Spleen (tissue), 11 donors: ENCODE results near the gene KIFAP3. TPM values are rescaled to one million over a fixed set of nuclear protein-coding genes. Genes with fewer than 3 reads are reported as not detected.

Experiments used
- DNase-seq: peaks from one replicate; pipeline ENCODE4 v3.0.0-alpha.2; 2020
- H3K27ac ChIP-seq, 8 donors: fragments of 200-600 bp; sonication (generic) in 7 of 8; 1 replicate in 4 of 8; 2 replicates in 4 of 8; pipeline versions ENCODE4 v1.5.0 to v1.8.0; 2016 to 2021; ENCODE audit warnings: inconsistent platforms in 4 of 8, mild to moderate bottlenecking in 4 of 8, moderate library complexity in 1 of 8
- H3K27me3 ChIP-seq, 7 donors: fragments of 200-600 bp; sonication (generic) in 6 of 7; replicated peaks in 1 of 7; 1 replicate in 4 of 7; 2 replicates in 3 of 7; pipeline versions ENCODE4 v1.5.0 to v1.8.0; 2016 to 2021; ENCODE audit warnings: inconsistent platforms in 3 of 7, mild to moderate bottlenecking in 1 of 7
- H3K36me3 ChIP-seq, 6 donors: fragments of 200-600 bp; sonication (generic) in 5 of 6; 1 replicate in 4 of 6; 2 replicates in 2 of 6; pipeline versions ENCODE4 v1.5.0 to v1.8.0; 2016 to 2021; ENCODE audit warnings: inconsistent platforms in 2 of 6
- H3K4me1 ChIP-seq, 6 donors: fragments of 200-600 bp; sonication (generic) in 5 of 6; 1 replicate in 3 of 6; 2 replicates in 3 of 6; pipeline versions ENCODE4 v1.5.0 to v1.8.0; 2016 to 2021; ENCODE audit warnings: inconsistent platforms in 3 of 6
- H3K4me3 ChIP-seq, 8 donors: fragments of 200-600 bp; sonication (generic) in 7 of 8; 1 replicate in 4 of 8; 2 replicates in 4 of 8; pipeline versions ENCODE4 v1.5.0 to v1.8.0; 2016 to 2021; ENCODE audit warnings: inconsistent platforms in 4 of 8, mild to moderate bottlenecking in 4 of 8, moderate library complexity in 2 of 8
- H3K9me3 ChIP-seq, 8 donors: fragments of 200-600 bp; sonication (generic) in 7 of 8; 1 replicate in 4 of 8; 2 replicates in 4 of 8; pipeline versions ENCODE4 v1.5.0 to v1.8.0; 2016 to 2021; ENCODE audit warnings: inconsistent platforms in 4 of 8
- POLR2A ChIP-seq, 3 donors: fragments of 450-650 bp; IDR thresholded peaks; one replicate each; pipeline ENCODE4 v1.5.1; 2017; ENCODE audit warnings: antibody characterized with exemption in 3 of 3, mild to moderate bottlenecking in 1 of 3
- POLR2AphosphoS5 ChIP-seq, 3 donors: sonication (generic); formaldehyde crosslinking; IDR thresholded peaks; one replicate each; pipeline ENCODE4 v1.5.1; 2017; ENCODE audit warnings: antibody characterized with exemption in 3 of 3
- WGBS, 5 donors: extraction: QIAGEN DNeasy Blood & Tissue Kit in 3 of 5; methylation state at CpG; one replicate each; pipeline versions ENCODE4 v1.1.5 to v1.1.7; 2013 to 2018; 5-methylcytosine and 5-hydroxymethylcytosine counted together
- intact Hi-C: fragments of 100-400 bp; cut with DNase I; formaldehyde crosslinking; loops from one replicate; pipeline ENCODE4 v1.15.0; 2023; ENCODE audit warnings: low total_unique reads
- polyA plus RNA-seq, 3 donors: library from polyadenylated mRNA; stranded (reverse); fragments of 200-250 nt; gene quantifications; one replicate each; pipeline ENCODE4 v1.2.1, GENCODE V29; 2013
- total RNA-seq, 7 donors: library from RNA; depleted of rRNA in 3 of 7; stranded (reverse); fragments of >200 nt in 3 of 7; fragmentation: NEBNext Ultra II Directional in 4 of 7; extraction: Animal tissue kit (Norgen Biotek cat#: 25700) in 4 of 7; gene quantifications; one replicate each; pipeline versions ENCODE4 v1.1.0 to v1.2.1, GENCODE V29; 2016 to 2021
- TF ChIP-seq, protein P1 (sequence below), 11 experiments: fragments of 200-600 bp in 7 of 11; fragments of 450-650 bp in 4 of 11; sonication (generic) in 4 of 11; IDR thresholded peaks in 8 of 11; conservative IDR thresholded peaks in 3 of 11; 1 replicate in 7 of 11; 2 replicates in 4 of 11; pipeline versions ENCODE4 v1.4.0 to v1.8.0; 2016 to 2021; ENCODE audit warnings: antibody characterized with exemption in 11 of 11, inconsistent platforms in 4 of 11, mild to moderate bottlenecking in 1 of 11
- donor health status: healthy with polysubstance abuse.
- donor health status: DM: no; HTN: no; CAD: no; lungs with moderate emphysema.
- donor health status: DM: no; HTN: no; CAD: no.
- donor health status: Bipolar disorder and iron deficiency.
- donor health status: healthy.
- donor health status: DM: no; HTN: no; CAD: no.
- donor health status: DM: yes; HTN: yes; CAD: no.

KIFAP3 gene
- total and polyA plus RNA-seq, 10 donors, result 5.1 to 36.7 (median 20.6) TPM

DNA sequence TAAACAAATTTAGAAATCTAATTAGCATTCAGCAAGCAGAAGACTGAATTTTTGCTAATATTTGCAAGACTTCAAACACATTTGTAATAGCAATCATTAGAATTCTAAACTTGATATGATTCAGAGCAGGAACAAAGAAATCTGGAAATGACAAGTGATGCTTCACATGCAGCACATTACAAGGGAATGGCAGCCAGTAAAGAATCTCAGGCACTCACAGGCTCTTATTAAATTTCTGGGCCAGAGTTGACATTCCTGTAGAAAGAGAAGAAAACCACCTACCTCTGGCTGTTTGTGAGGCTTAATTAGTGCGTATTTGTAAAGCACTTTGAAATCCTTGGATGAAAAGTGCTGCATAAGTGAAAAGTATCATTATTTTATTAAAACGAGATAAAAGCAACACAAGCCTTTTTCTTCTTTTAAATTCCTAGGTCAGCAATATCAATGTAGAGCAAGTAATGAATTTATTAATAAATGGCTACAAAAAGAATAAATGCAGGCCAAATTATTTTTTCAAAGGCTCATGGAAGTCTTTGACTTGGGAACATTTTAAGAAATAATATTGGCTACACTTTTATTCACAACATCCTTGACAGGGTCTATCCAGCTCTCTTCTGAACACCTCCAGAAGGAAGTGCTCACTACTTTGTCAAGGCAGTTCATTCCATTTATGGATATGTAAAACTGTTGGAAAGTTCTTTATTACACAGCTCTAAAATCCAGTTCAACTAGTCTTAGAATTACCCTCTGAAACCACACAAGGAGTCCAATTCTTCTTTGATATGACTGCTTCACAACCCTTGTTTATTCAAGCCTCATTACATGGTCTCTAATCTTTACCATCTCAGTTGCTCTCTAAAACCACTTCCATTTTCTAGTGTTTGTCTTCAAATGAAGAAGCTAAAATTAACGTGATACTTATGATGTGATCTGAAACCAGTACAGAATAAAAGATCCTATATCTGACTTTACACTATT, 148.7 kb downstream of the KIFAP3 start:
- intact Hi-C loops, result loop anchor here (10.0 kb wide), 1 partner anchor 999 kb away; no protein-coding TSS in a partner anchor
- TF ChIP-seq, protein P1, sequence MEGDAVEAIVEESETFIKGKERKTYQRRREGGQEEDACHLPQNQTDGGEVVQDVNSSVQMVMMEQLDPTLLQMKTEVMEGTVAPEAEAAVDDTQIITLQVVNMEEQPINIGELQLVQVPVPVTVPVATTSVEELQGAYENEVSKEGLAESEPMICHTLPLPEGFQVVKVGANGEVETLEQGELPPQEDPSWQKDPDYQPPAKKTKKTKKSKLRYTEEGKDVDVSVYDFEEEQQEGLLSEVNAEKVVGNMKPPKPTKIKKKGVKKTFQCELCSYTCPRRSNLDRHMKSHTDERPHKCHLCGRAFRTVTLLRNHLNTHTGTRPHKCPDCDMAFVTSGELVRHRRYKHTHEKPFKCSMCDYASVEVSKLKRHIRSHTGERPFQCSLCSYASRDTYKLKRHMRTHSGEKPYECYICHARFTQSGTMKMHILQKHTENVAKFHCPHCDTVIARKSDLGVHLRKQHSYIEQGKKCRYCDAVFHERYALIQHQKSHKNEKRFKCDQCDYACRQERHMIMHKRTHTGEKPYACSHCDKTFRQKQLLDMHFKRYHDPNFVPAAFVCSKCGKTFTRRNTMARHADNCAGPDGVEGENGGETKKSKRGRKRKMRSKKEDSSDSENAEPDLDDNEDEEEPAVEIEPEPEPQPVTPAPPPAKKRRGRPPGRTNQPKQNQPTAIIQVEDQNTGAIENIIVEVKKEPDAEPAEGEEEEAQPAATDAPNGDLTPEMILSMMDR (IDR thresholded peaks at IDR 0.05 in 8 of 11, conservative IDR thresholded peaks at IDR 0.05 in 3 of 11), result no peak
- TF ChIP-seq POLR2AphosphoS5 (IDR thresholded peaks at IDR 0.05), result no peak
- TF ChIP-seq POLR2A (IDR thresholded peaks at IDR 0.05), result no peak

DNA sequence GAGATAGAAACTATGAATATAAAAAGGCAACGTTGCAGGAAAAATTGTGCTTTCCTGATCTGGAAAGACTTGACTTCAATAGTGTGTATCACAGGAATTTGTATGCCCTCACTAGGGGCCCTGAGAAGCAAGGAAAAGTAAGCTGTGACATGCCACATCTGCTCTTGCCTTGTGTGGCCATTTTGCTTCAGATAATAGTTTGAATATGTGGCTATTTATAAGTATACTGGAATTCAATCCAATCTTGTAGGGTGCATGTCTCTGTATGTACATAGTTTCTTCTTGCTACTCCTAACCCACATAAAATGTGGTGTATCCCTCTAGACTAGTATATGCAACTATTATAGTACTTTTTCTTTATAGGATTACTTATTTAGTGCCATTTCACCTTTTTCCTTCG, 149.7 kb downstream of the KIFAP3 start:
- Histone ChIP-seq H3K4me1 (no peaks in the 10 kb centered on the region), H3K36me3 (peaks cover 0 to 16% (median 0%) of the 10 kb centered on the region in 6 donors), H3K27me3 (no peaks in the 10 kb centered on the region), H3K27ac (no peak overlapping the region), H3K9me3 (no peaks in the 10 kb centered on the region), H3K4me3 (no peak overlapping the region)
- DNase-seq, result no peak
- TF ChIP-seq POLR2AphosphoS5 (IDR thresholded peaks at IDR 0.05) (no peak), POLR2A (IDR thresholded peaks at IDR 0.05) (no peak)
- TF ChIP-seq, protein P1 (IDR thresholded peaks at IDR 0.05 in 8 of 11, conservative IDR thresholded peaks at IDR 0.05 in 3 of 11), result no peak
- 82 to 95% (median 85%) methylated on average over 2 of the region's 2 CpGs for WGBS, 5 donors
- intact Hi-C loops, result loop anchor here (10.0 kb wide), 1 partner anchor 1000 kb away; no protein-coding TSS in a partner anchor

More for the DNA sequence above, 148.7 kb downstream of the KIFAP3 start:
- no peaks in the 10 kb centered on the region for H3K27me3 ChIP-seq
- peaks cover 0 to 9% (median 0%) of the 10 kb centered on the region in 6 donors for H3K36me3 ChIP-seq
- no peaks in the 10 kb centered on the region for H3K4me1 ChIP-seq
- no peak for DNase-seq
- no peaks in the 10 kb centered on the region for H3K9me3 ChIP-seq
- no peak overlapping the region for H3K27ac ChIP-seq
- no peak overlapping the region for H3K4me3 ChIP-seq
- WGBS, 5 donors, result 68 to 74% (median 69%) methylated on average over 3 of the region's 3 CpGs

DNA sequence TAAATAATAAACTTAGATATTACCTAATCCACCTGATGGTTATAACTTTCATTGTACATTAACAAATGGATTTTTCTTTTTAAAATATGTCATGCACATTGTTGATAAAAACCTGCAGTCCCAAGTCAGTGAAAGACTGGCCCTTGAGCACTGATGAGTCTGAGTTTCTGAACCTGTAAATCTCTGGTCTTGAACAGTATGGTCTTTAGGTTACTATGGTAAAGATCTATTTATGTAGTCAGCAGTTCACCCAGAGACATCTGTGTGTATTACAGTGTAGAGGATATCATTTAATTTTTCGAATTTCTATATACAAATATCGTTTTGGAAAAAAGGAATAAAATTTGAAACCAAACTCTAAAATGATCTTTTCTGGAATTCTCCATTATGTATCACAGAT, 150.4 kb downstream of the KIFAP3 start:
- WGBS, 5 donors, result 89 to 97% (median 94%) methylated on average over 2 of the region's 2 CpGs
- TF ChIP-seq POLR2AphosphoS5 (IDR thresholded peaks at IDR 0.05) (no peak), POLR2A (IDR thresholded peaks at IDR 0.05) (no peak)
- TF ChIP-seq, protein P1 (IDR thresholded peaks at IDR 0.05 in 8 of 11, conservative IDR thresholded peaks at IDR 0.05 in 3 of 11), result no peak
- Histone ChIP-seq H3K4me1 (no peaks in the 10 kb centered on the region), H3K9me3 (no peaks in the 10 kb centered on the region), H3K27me3 (no peaks in the 10 kb centered on the region), H3K36me3 (peaks cover 0 to 24% (median 0%) of the 10 kb centered on the region in 6 donors), H3K27ac (no peak overlapping the region), H3K4me3 (no peak overlapping the region)
- DNase-seq, result no peak
- intact Hi-C loops, result loop anchor here (10.0 kb wide), 1 partner anchor 1001 kb away; no protein-coding TSS in a partner anchor

DNA sequence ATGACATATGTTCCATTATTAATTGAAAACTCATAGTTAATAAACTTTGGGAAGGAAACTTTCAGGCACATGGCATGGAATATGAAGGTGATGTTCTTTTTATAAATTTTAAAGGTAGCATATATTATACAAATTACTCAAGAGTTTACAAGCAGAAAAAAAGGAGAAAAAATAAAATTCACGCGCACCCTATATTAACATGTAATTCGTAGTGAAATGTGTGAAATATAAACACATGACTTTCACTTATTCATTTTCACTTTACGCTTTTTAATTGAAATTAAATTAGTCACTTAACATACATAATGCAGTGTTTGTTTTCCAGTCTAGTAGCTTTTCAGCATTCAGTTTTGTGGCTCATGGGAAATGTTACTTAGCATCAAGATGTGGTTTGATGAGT, 153.4 kb downstream of the KIFAP3 start:
- no peak for TF ChIP-seq POLR2A (IDR thresholded peaks at IDR 0.05)
- TF ChIP-seq, protein P1 (IDR thresholded peaks at IDR 0.05 in 8 of 11, conservative IDR thresholded peaks at IDR 0.05 in 3 of 11), result no peak
- no peak for TF ChIP-seq POLR2AphosphoS5 (IDR thresholded peaks at IDR 0.05)
- intact Hi-C loops, result loop anchor here (10.0 kb wide), 1 partner anchor 1004 kb away; no protein-coding TSS in a partner anchor
- Histone ChIP-seq H3K27ac (no peak overlapping the region), H3K36me3 (peaks cover 0 to 33% (median 0%) of the 10 kb centered on the region in 6 donors), H3K4me1 (no peaks in the 10 kb centered on the region), H3K4me3 (no peak overlapping the region), H3K9me3 (no peaks in the 10 kb centered on the region), H3K27me3 (no peaks in the 10 kb centered on the region)
- DNase-seq, result no peak
- 94 to 98% (median 96%) methylated on average over 4 of the region's 4 CpGs for WGBS, 5 donors
